Activated B cell treated with CpG ODN at 0.5 μM for 24 hours (primary cell): ENCODE data around the gene ADGRG3. TPM values are rescaled to one million over a fixed set of nuclear protein-coding genes. Genes with fewer than 3 reads are reported as not detected.

Experiments
- ATAC-seq: fragments of 200-7000 bp; cut with Tn5 transposase; one replicate; pipeline ENCODE4 v1.10.0; 2021; ENCODE audit warnings: low read depth, mild to moderate bottlenecking, moderate library complexity
- CTCF ChIA-PET: fragments of 350-600 bp; sonication (Branson Sonifier 250); formaldehyde crosslinking; loops from one replicate; lab custom pipeline; 2021; ENCODE audit warnings: antibody characterized with exemption; lab: Charles Lee
- POLR2A ChIA-PET: fragments of 350-600 bp; sonication (Branson Sonifier 250); formaldehyde crosslinking; loops from one replicate; lab custom pipeline; 2021; ENCODE audit warnings: antibody characterized with exemption; lab: Charles Lee
- DNase-seq: peaks from one replicate; pipeline ENCODE4 v3.0.0; 2022
- H3K27ac Mint-ChIP-seq: one replicate; pipeline ENCODE4 v1.8.0; 2020; ENCODE audit warnings: mixed read lengths
- H3K27me3 Mint-ChIP-seq: one replicate; pipeline ENCODE4 v1.8.0; 2021; ENCODE audit warnings: mixed read lengths
- H3K36me3 Mint-ChIP-seq: one replicate; pipeline ENCODE4 v1.8.0; 2021; ENCODE audit warnings: low read depth, mixed read lengths
- H3K4me1 Mint-ChIP-seq: one replicate; pipeline ENCODE4 v1.8.0; 2021; ENCODE audit warnings: mixed read lengths
- H3K4me3 Mint-ChIP-seq: one replicate; pipeline ENCODE4 v1.8.0; 2020; ENCODE audit warnings: mild to moderate bottlenecking, mixed read lengths
- H3K9me3 Mint-ChIP-seq: one replicate; pipeline ENCODE4 v1.8.0; 2020; ENCODE audit warnings: mixed read lengths
- intact Hi-C: fragments of 100-400 bp; cut with micrococcal nuclease; formaldehyde crosslinking; loops from one replicate; pipeline ENCODE4 v1.15.1; 2024
- total RNA-seq: library from RNA; stranded (reverse); gene quantifications from 2 replicates; pipeline ENCODE4 v1.2.3, GENCODE V29; 2022
- TF ChIP-seq, protein P1 (sequence below): fragments of 200-600 bp; IDR thresholded peaks from one replicate; pipeline ENCODE4 v1.8.0; 2022; ENCODE audit warnings: antibody characterized with exemption, mild to moderate bottlenecking

ADGRG3 gene
- total RNA-seq, 1 donor from 2014 or later: not detected

DNA sequence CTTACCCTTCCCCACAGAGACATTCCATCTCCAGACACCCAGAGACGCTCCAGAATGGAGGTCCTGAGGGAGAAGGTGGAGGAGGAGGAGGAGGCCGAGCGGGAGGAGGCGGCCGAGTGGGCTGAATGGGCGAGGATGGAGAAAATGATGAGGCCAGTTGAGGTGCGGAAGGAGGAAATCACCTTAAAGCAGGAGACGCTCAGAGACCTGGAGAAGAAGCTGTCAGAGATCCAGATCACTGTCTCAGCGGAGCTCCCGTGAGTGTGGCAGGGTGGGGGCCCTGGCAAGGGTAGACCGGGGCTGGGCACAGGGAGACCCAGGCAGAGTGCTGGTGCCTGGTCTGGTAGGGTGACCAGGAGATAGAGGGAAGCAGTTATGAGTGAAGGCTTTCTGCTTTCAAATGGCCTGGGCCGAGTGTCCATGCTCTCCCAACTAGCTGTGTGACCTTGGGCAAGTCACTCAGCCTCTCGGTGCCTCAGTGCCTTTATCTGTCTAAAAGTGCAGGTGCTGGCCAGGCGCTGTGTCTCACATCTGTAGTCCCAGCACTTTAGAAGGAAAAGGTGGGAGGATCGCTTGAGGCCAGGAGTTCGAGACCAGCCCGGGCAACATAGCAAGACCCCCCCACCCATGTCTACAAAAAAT, 29.9 kb downstream of the ADGRG3 start:
- TF ChIP-seq, protein P1, sequence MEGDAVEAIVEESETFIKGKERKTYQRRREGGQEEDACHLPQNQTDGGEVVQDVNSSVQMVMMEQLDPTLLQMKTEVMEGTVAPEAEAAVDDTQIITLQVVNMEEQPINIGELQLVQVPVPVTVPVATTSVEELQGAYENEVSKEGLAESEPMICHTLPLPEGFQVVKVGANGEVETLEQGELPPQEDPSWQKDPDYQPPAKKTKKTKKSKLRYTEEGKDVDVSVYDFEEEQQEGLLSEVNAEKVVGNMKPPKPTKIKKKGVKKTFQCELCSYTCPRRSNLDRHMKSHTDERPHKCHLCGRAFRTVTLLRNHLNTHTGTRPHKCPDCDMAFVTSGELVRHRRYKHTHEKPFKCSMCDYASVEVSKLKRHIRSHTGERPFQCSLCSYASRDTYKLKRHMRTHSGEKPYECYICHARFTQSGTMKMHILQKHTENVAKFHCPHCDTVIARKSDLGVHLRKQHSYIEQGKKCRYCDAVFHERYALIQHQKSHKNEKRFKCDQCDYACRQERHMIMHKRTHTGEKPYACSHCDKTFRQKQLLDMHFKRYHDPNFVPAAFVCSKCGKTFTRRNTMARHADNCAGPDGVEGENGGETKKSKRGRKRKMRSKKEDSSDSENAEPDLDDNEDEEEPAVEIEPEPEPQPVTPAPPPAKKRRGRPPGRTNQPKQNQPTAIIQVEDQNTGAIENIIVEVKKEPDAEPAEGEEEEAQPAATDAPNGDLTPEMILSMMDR: no peak
- CTCF ChIA-PET: no interaction called here
- intact Hi-C loops: no loop called here
- no peak for ATAC-seq
- no peak overlapping the region for H3K27ac Mint-ChIP-seq
- no peak overlapping the region for H3K4me3 Mint-ChIP-seq
- POLR2A ChIA-PET: no interaction called here
- no peaks in the 10 kb centered on the region for H3K27me3 Mint-ChIP-seq
- peaks cover 11% of the 10 kb centered on the region for H3K4me1 Mint-ChIP-seq
- no peak for DNase-seq
- H3K36me3 Mint-ChIP-seq: no peaks in the 10 kb centered on the region
- no peaks in the 10 kb centered on the region for H3K9me3 Mint-ChIP-seq

DNA sequence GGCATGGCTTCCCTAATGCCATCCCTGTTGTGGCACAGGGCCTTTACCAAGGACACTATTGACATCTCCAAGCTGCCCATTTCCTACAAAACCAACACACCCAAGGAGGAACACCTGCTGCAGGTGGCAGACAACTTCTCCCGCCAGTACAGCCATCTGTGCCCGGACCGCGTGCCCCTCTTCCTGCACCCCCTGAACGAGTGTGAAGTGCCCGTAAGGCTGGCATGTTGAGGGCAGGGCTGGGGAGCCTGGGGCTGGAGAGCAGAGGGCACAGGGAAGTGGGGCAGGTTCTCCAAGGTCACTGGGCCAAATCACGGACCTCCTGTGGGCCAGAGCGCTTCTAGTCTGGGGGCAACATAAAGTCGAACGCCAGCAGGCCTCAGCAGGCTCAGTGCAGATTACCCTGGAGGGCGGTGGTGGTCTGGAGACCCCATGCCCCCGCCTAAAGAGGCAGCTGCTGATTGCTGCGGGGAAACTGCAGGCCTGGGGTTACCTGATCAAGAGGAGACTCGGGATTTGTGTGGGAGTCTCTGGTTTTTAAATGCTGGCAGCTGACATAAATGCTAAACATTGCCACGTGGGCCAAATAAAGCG, 30.8 kb downstream of the ADGRG3 start:
- no peak overlapping the region for H3K27ac Mint-ChIP-seq
- H3K4me3 Mint-ChIP-seq: no peak overlapping the region
- H3K4me1 Mint-ChIP-seq: peaks cover 11% of the 10 kb centered on the region
- intact Hi-C loops: no loop called here
- no peaks in the 10 kb centered on the region for H3K9me3 Mint-ChIP-seq
- H3K36me3 Mint-ChIP-seq: no peaks in the 10 kb centered on the region
- DNase-seq: no peak
- H3K27me3 Mint-ChIP-seq: no peaks in the 10 kb centered on the region
- ATAC-seq: no peak
- ChIA-PET CTCF (no interaction called here), POLR2A (no interaction called here)
- TF ChIP-seq, protein P1: no peak

DNA sequence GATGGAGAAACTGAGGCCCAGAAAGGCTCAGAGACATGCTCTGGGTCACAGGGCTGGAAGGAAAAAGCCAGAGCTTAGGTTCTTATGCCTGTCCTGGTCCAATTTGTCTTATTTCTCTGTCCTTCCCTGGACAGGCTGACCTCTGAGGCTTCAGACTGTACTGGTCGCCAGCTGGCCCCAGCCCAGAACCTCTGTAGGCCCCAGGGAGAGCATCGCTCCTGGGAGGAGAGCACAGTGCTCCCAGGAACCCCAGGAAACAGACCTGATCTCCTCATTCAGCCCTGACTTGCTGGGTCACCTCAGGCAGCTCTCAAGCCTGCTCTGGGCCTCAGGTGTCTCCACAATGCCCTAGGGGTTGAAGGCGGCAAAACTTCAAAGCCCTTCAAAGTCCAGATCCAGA, 31.4 kb downstream of the ADGRG3 start:
- Mint-ChIP-seq H3K4me1 (peaks cover 11% of the 10 kb centered on the region), H3K36me3 (no peaks in the 10 kb centered on the region), H3K9me3 (no peaks in the 10 kb centered on the region), H3K27me3 (no peaks in the 10 kb centered on the region), H3K4me3 (no peak overlapping the region), H3K27ac (no peak overlapping the region)
- ChIA-PET CTCF (no interaction called here), POLR2A (no interaction called here)
- ATAC-seq (no peak), DNase-seq (no peak)
- intact Hi-C loops: no loop called here
- TF ChIP-seq, protein P1: no peak

- DNase-seq: no peak
- ATAC-seq: no peak
These were observed 31.8 kb downstream of the ADGRG3 start for GRCh38 chr16:57699899-57700298.

More at GRCh38 chr16:57699899-57700298, 31.8 kb downstream of the ADGRG3 start:
- no peaks in the 10 kb centered on the region for H3K27me3 Mint-ChIP-seq
- ChIA-PET POLR2A (no interaction called here), CTCF (no interaction called here)
- H3K4me1 Mint-ChIP-seq: peaks cover 6% of the 10 kb centered on the region
- no peak overlapping the region for H3K4me3 Mint-ChIP-seq
- H3K27ac Mint-ChIP-seq: no peak overlapping the region
- intact Hi-C loops: no loop called here
- H3K9me3 Mint-ChIP-seq: no peaks in the 10 kb centered on the region
- H3K36me3 Mint-ChIP-seq: no peaks in the 10 kb centered on the region
- TF ChIP-seq, protein P1: no peak
